ENCODE data around the gene SPAG16. TPM values are rescaled to one million over a fixed set of nuclear protein-coding genes. Genes with fewer than 3 reads are reported as not detected.
A peak's percentile ranks its signal among the peaks of the same experiment; 100 is the strongest.

Gene SPAG16
- total RNA-seq, 1 experiment from 2014 or later, result 17.6 TPM

GRCh38 chr2:214382229-214382628 is 1098.0 kb downstream of the SPAG16 start:
- H3K9me3 ChIP-seq (replicated peaks), result no peaks in the 10 kb centered on the region
- 0 out of 2 replicates have a peak, but pooled peaks cover 4% of the 10 kb centered on the region for H3K27me3 ChIP-seq (replicated peaks)
- no peak overlapping the region for H3K27ac ChIP-seq
- DNase-seq (ENCODE audit: low read depth in 1 of 2, low spot score in 2 of 2), result no peak
- no peaks in the 10 kb centered on the region for H3K4me1 ChIP-seq (replicated peaks)
- no peak overlapping the region for H3K4me3 ChIP-seq
- H3K36me3 ChIP-seq, result no peaks in the 10 kb centered on the region

- no peak for DNase-seq (ENCODE audit: low read depth in 1 of 2, low spot score in 2 of 2)
- no peaks in the 10 kb centered on the region for H3K36me3 ChIP-seq
- H3K9me3 ChIP-seq (replicated peaks), result no peaks in the 10 kb centered on the region
- H3K27ac ChIP-seq, result no peak overlapping the region
- H3K27me3 ChIP-seq (replicated peaks), result no peaks in the 10 kb centered on the region
- H3K4me3 ChIP-seq, result no peak overlapping the region
- no peaks in the 10 kb centered on the region for H3K4me1 ChIP-seq (replicated peaks)
These were observed 1102.5 kb downstream of the SPAG16 start for GRCh38 chr2:214386720-214387119.

- Histone ChIP-seq H3K36me3 (no peaks in the 10 kb centered on the region), H3K4me1 (replicated peaks) (no peaks in the 10 kb centered on the region), H3K27me3 (replicated peaks) (no peaks in the 10 kb centered on the region), H3K27ac (no peak overlapping the region), H3K9me3 (replicated peaks) (no peaks in the 10 kb centered on the region), H3K4me3 (no peak overlapping the region)
- DNase-seq (ENCODE audit: low read depth in 1 of 2, low spot score in 2 of 2), result no peak
These were observed 1105.1 kb downstream of the SPAG16 start for GRCh38 chr2:214389334-214389733.

- Histone ChIP-seq H3K27ac (no peak overlapping the region), H3K9me3 (replicated peaks) (no peaks in the 10 kb centered on the region), H3K36me3 (no peaks in the 10 kb centered on the region), H3K4me3 (no peak overlapping the region), H3K4me1 (replicated peaks) (no peaks in the 10 kb centered on the region), H3K27me3 (replicated peaks) (no peaks in the 10 kb centered on the region)
- no peak for DNase-seq (ENCODE audit: low read depth in 1 of 2, low spot score in 2 of 2)
These were observed 1109.5 kb downstream of the SPAG16 start for GRCh38 chr2:214393796-214394195.

- Histone ChIP-seq H3K27me3 (replicated peaks) (no peaks in the 10 kb centered on the region), H3K9me3 (replicated peaks) (no peaks in the 10 kb centered on the region), H3K36me3 (no peaks in the 10 kb centered on the region), H3K4me3 (no peak overlapping the region), H3K27ac (no peak overlapping the region), H3K4me1 (replicated peaks) (no peaks in the 10 kb centered on the region)
- no peak for DNase-seq (ENCODE audit: low read depth in 1 of 2, low spot score in 2 of 2)
These were observed 1110.8 kb downstream of the SPAG16 start for GRCh38 chr2:214395040-214395439.

- no peak for DNase-seq (ENCODE audit: low read depth in 1 of 2, low spot score in 2 of 2)
- Histone ChIP-seq H3K36me3 (no peaks in the 10 kb centered on the region), H3K27me3 (replicated peaks) (no peaks in the 10 kb centered on the region)
These were observed 1117.3 kb downstream of the SPAG16 start for GRCh38 chr2:214401580-214401979.

GRCh38 chr2:214410128-214410775 is 1126.0 kb downstream of the SPAG16 start:
- no peak for DNase-seq (ENCODE audit: low read depth in 1 of 2, low spot score in 2 of 2)
- no peaks in the 10 kb centered on the region for H3K36me3 ChIP-seq
- H3K27me3 ChIP-seq (replicated peaks), result no peaks in the 10 kb centered on the region
- H3K4me1 ChIP-seq (replicated peaks), result no peaks in the 10 kb centered on the region
- no peak overlapping the region for H3K4me3 ChIP-seq
- no peak overlapping the region for H3K27ac ChIP-seq
- no peaks in the 10 kb centered on the region for H3K9me3 ChIP-seq (replicated peaks)

More at GRCh38 chr2:214401580-214401979, 1117.3 kb downstream of the SPAG16 start:
- no peak overlapping the region for H3K27ac ChIP-seq
- no peaks in the 10 kb centered on the region for H3K4me1 ChIP-seq (replicated peaks)
- H3K9me3 ChIP-seq (replicated peaks), result no peaks in the 10 kb centered on the region
- no peak overlapping the region for H3K4me3 ChIP-seq

GRCh38 chr2:214410918-214411554 is 1126.8 kb downstream of the SPAG16 start, which contains the start of gene VWC2L:
Gene VWC2L, plus strand, starts transcription at chr2:214411054. Its CDS starts 3,140 bp downstream, at chr2:214414194.
- Histone ChIP-seq H3K9me3 (replicated peaks) (no peaks in the 10 kb centered on the region), H3K27me3 (replicated peaks) (no peaks in the 10 kb centered on the region), H3K4me1 (replicated peaks) (no peaks in the 10 kb centered on the region), H3K4me3 (no peak within 1 kb of the TSS), H3K36me3 (no peaks in the 10 kb centered on the region), H3K27ac (no peak within 1 kb of the TSS)
- DNase-seq (ENCODE audit: low read depth in 1 of 2, low spot score in 2 of 2), result peak; percentile 39 to 56

- no peaks in the 10 kb centered on the region for H3K9me3 ChIP-seq (replicated peaks)
- H3K4me3 ChIP-seq, result no peak overlapping the region
These were observed 1128.4 kb downstream of the SPAG16 start for GRCh38 chr2:214412679-214413078.

GRCh38 chr2:214436470-214436869 is 1152.2 kb downstream of the SPAG16 start:
- H3K27ac ChIP-seq, result no peak overlapping the region
- H3K4me3 ChIP-seq, result no peak overlapping the region
- no peaks in the 10 kb centered on the region for H3K9me3 ChIP-seq (replicated peaks)
- no peaks in the 10 kb centered on the region for H3K4me1 ChIP-seq (replicated peaks)
- H3K27me3 ChIP-seq (replicated peaks), result no peaks in the 10 kb centered on the region
- no peaks in the 10 kb centered on the region for H3K36me3 ChIP-seq
- DNase-seq (ENCODE audit: low read depth in 1 of 2, low spot score in 2 of 2), result no peak

More at GRCh38 chr2:214412679-214413078, 1128.4 kb downstream of the SPAG16 start:
- Histone ChIP-seq H3K36me3 (no peaks in the 10 kb centered on the region), H3K27ac (no peak overlapping the region), H3K27me3 (replicated peaks) (no peaks in the 10 kb centered on the region), H3K4me1 (replicated peaks) (no peaks in the 10 kb centered on the region)
- no peak for DNase-seq (ENCODE audit: low read depth in 1 of 2, low spot score in 2 of 2)

GRCh38 chr2:214450118-214450894 is 1166.0 kb downstream of the SPAG16 start:
- Histone ChIP-seq H3K36me3 (no peaks in the 10 kb centered on the region), H3K9me3 (replicated peaks) (no peaks in the 10 kb centered on the region), H3K4me3 (no peak overlapping the region), H3K27ac (no peak overlapping the region), H3K4me1 (replicated peaks) (no peaks in the 10 kb centered on the region), H3K27me3 (replicated peaks) (no peaks in the 10 kb centered on the region; the same call in 1 of the 2 replicates)
- DNase-seq (ENCODE audit: low read depth in 1 of 2, low spot score in 2 of 2), result no peak

- Histone ChIP-seq H3K36me3 (no peaks in the 10 kb centered on the region), H3K27me3 (replicated peaks) (no peaks in the 10 kb centered on the region; the same call in 1 of the 2 replicates), H3K9me3 (replicated peaks) (no peaks in the 10 kb centered on the region), H3K27ac (no peak overlapping the region), H3K4me1 (replicated peaks) (no peaks in the 10 kb centered on the region), H3K4me3 (no peak overlapping the region)
- no peak for DNase-seq (ENCODE audit: low read depth in 1 of 2, low spot score in 2 of 2)
These were observed 1167.4 kb downstream of the SPAG16 start for GRCh38 chr2:214451516-214452275.
